ENCODE measurements around the gene LRP1. TPM values are rescaled to one million over a fixed set of nuclear protein-coding genes. Genes with fewer than 3 reads are reported as not detected.

Gene LRP1
- total RNA-seq, 3 donors from 2014 or later (not counting 1 experiment from before 2014, with no cell fraction given), result 6.7 to 13.1 (median 9.5) TPM

DNA sequence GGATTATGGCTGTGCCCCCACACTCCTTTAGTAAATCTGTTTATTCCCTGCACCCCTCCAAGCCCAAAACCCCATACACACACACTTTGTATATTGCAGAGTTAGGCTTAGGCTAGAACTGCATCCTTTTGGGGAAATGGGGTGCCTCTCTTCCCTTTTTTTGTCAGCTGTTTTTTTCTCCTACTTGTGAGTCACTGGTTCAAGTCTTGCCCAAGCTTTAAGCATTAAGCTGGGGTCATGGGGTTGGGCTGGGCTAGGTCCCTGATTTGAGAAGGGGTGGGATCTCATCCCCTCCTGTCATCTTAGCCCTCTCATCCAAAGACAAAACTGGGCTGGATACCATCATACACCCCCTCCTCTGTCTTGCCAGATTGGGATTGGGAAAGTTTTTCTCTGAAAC, 1.6 kb downstream of the LRP1 start:
- Histone ChIP-seq H3K4me3 (ENCODE audit: low read length) (no peak overlapping the region), H3K27me3 (ENCODE audit: control insufficient read depth, insufficient read depth, low read length) (peaks cover 19% of the 10 kb centered on the region), H3K36me3 (ENCODE audit: control insufficient read depth, insufficient read depth, low read length) (no peaks in the 10 kb centered on the region), H3K4me1 (ENCODE audit: control insufficient read depth, insufficient read depth, low read length) (peaks cover 23% of the 10 kb centered on the region), H3K27ac (ENCODE audit: low read length) (no peak overlapping the region), H3K9me3 (ENCODE audit: control insufficient read depth, insufficient read depth, low read length) (no peaks in the 10 kb centered on the region)
- Mint-ChIP-seq H3K36me3 (no peaks in the 10 kb centered on the region), H3K9me3 (no peaks in the 10 kb centered on the region), H3K27me3 (ENCODE audit: low read depth in 2 of 2) (peaks cover 15 to 35% of the 10 kb centered on the region in 2 donors), H3K4me1 (peaks cover 4 to 15% of the 10 kb centered on the region in 2 donors), H3K27ac (no peak overlapping the region), H3K4me3 (peak overlapping the region; percentile 49)
- intact Hi-C loops (cut with micrococcal nuclease), result no loop called here
- ATAC-seq, result no peak
- no peak for DNase-seq
- TF ChIP-seq CTCF (IDR thresholded peaks at IDR 0.05), result no peak

DNA sequence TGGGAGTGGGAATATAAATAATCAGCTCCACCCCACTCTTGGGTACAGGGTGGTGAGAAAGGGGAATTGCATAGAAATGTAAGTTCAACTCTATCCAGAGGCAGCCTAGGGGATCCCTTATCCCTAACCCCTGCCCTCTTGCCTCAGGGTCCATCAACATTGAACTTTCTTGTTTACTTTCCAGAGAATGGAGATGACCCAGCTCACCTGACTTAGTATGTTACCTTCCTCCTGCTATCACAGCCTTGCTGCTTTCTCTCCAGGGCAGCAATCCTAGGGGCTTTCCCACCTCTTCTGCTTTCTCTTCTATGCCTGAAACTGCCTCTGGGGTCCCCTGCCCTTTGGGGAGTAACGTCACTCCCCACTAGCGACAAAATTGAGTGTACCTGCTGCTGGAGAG, 2.7 kb downstream of the LRP1 start:
- ATAC-seq (no peak), DNase-seq (peak in 1 of 2 donors; percentile 26)
- Histone ChIP-seq H3K27ac (ENCODE audit: low read length) (no peak overlapping the region), H3K9me3 (ENCODE audit: control insufficient read depth, insufficient read depth, low read length) (no peaks in the 10 kb centered on the region), H3K4me1 (ENCODE audit: control insufficient read depth, insufficient read depth, low read length) (peaks cover 23% of the 10 kb centered on the region), H3K4me3 (ENCODE audit: low read length) (no peak overlapping the region), H3K27me3 (ENCODE audit: control insufficient read depth, insufficient read depth, low read length) (peaks cover 19% of the 10 kb centered on the region), H3K36me3 (ENCODE audit: control insufficient read depth, insufficient read depth, low read length) (no peaks in the 10 kb centered on the region)
- intact Hi-C loops (cut with micrococcal nuclease), result no loop called here
- Mint-ChIP-seq H3K27ac (no peak overlapping the region), H3K4me3 (peak overlapping the region; percentile 41), H3K27me3 (ENCODE audit: low read depth in 2 of 2) (peaks cover 15 to 35% of the 10 kb centered on the region in 2 donors), H3K36me3 (no peaks in the 10 kb centered on the region), H3K4me1 (peaks cover 4 to 15% of the 10 kb centered on the region in 2 donors), H3K9me3 (no peaks in the 10 kb centered on the region)
- no peak for TF ChIP-seq CTCF (IDR thresholded peaks at IDR 0.05)
- no CpG with 5 or more reads among the region's 2 CpGs for WGBS (ENCODE audit: insufficient coverage)

GRCh38 chr12:57131896-57132744, 3.8 kb downstream of the LRP1 start:
- Mint-ChIP-seq H3K36me3 (no peaks in the 10 kb centered on the region), H3K4me1 (peaks cover 3 to 12% of the 10 kb centered on the region in 2 donors), H3K4me3 (no peak overlapping the region), H3K9me3 (no peaks in the 10 kb centered on the region), H3K27ac (no peak overlapping the region), H3K27me3 (ENCODE audit: low read depth in 2 of 2) (peaks cover 15 to 33% of the 10 kb centered on the region in 2 donors)
- DNase-seq (no peak), ATAC-seq (no peak)
- no peak overlapping the region for H3K27ac ChIP-seq (ENCODE audit: low read length)
- intact Hi-C loops (cut with micrococcal nuclease), result no loop called here
- 86% methylated on average over 8 of the region's 9 CpGs for WGBS (ENCODE audit: insufficient coverage)
- H3K27me3 ChIP-seq (ENCODE audit: control insufficient read depth, insufficient read depth, low read length), result peaks cover 14% of the 10 kb centered on the region
- no peaks in the 10 kb centered on the region for H3K36me3 ChIP-seq (ENCODE audit: control insufficient read depth, insufficient read depth, low read length)
- no peak overlapping the region for H3K4me3 ChIP-seq (ENCODE audit: low read length)
- no peaks in the 10 kb centered on the region for H3K9me3 ChIP-seq (ENCODE audit: control insufficient read depth, insufficient read depth, low read length)
- peaks cover 20% of the 10 kb centered on the region for H3K4me1 ChIP-seq (ENCODE audit: control insufficient read depth, insufficient read depth, low read length)
- no peak for TF ChIP-seq CTCF (IDR thresholded peaks at IDR 0.05)
